SK-N-SH treated with all-trans-retinoic acid at 6 μM for 48 hours (cell line): Measurements from ENCODE around the gene FITM1.

Source experiments
- CREB5 ChIP-seq: fragments of 250-450 bp; sonication (Bioruptor Pico); IDR thresholded peaks from 2 replicates; pipeline ENCODE4 v1.5.1; 2020; ENCODE audit warnings: low read depth, mild to moderate bottlenecking, moderate library complexity
- TSHZ2 ChIP-seq: fragments of 250-450 bp; sonication (Bioruptor Pico); IDR thresholded peaks from 2 replicates; pipeline ENCODE4 v1.5.0; 2020; ENCODE audit warnings: mild to moderate bottlenecking, moderate library complexity
- ZNF565 ChIP-seq: fragments of 450-650 bp; formaldehyde crosslinking; conservative IDR thresholded peaks from 2 replicates; pipeline ENCODE4 v1.5.0; 2020; ENCODE audit warnings: low read depth, mild to moderate bottlenecking, moderate library complexity

GRCh38 chr14:24121210-24121609, 9.2 kb upstream of the FITM1 start:
- TF ChIP-seq TSHZ2 (CRISPR knock-in tag) (no peak), ZNF565 (CRISPR knock-in tag) (no peak), CREB5 (CRISPR knock-in tag) (no peak)
